Loucy (cell line): ENCODE data around the gene CXorf65.

Experiments used
- EZH2phosphoT487 ChIP-seq: fragments of 200-600 bp; IDR thresholded peaks from 2 replicates; pipeline ENCODE4 v1.6.1; 2018; ENCODE audit warnings: antibody characterized with exemption, mild to moderate bottlenecking, moderate library complexity, borderline replicate concordance
- TF ChIP-seq, protein P1 (sequence below): fragments of 200-600 bp; sonication (generic); conservative IDR thresholded peaks from 2 replicates; pipeline ENCODE4 v1.5.1; 2014; ENCODE audit warnings: mild to moderate bottlenecking, antibody characterized with exemption, low read length

DNA sequence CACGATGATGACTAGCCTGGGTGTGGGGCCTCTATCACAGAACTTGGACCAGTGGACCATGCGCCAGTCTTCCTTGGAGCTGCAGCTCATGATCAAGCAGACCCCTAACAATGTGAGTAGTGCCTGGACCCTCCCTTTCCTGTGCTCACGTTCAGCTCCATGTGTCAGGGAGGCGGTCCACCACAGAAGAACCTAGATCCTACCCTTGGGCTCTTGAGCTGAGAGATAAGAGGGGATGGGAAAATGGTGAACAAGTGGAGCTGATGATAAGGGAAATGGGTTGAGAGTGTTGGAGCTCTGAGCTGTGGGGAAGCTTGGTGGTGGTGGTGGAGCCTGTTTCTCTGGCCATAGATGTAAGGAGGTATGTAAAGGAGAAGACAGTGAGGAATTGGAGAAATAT, 25.0 kb upstream of the CXorf65 start:
- TF ChIP-seq, protein P1, sequence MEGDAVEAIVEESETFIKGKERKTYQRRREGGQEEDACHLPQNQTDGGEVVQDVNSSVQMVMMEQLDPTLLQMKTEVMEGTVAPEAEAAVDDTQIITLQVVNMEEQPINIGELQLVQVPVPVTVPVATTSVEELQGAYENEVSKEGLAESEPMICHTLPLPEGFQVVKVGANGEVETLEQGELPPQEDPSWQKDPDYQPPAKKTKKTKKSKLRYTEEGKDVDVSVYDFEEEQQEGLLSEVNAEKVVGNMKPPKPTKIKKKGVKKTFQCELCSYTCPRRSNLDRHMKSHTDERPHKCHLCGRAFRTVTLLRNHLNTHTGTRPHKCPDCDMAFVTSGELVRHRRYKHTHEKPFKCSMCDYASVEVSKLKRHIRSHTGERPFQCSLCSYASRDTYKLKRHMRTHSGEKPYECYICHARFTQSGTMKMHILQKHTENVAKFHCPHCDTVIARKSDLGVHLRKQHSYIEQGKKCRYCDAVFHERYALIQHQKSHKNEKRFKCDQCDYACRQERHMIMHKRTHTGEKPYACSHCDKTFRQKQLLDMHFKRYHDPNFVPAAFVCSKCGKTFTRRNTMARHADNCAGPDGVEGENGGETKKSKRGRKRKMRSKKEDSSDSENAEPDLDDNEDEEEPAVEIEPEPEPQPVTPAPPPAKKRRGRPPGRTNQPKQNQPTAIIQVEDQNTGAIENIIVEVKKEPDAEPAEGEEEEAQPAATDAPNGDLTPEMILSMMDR: no peak
- TF ChIP-seq EZH2phosphoT487: no peak
